SKM-1 treated with dmso at 0.1 percent for 144 hours (cell line): ENCODE data around the gene CLSTN1.
A peak's percentile ranks its signal among the peaks of the same experiment; 100 is the strongest.
"Not testable (repeated sequence)": the region's sequence is repeated elsewhere in the genome, so short reads cannot be mapped to it uniquely, and the experiment has no call there.

ENCODE experiments used
- DNase-seq: peaks from one replicate; lab custom pipeline; 2025; ENCODE audit not compliant: unreplicated experiment; lab: John Stamatoyannopoulos, UW

The CLSTN1 gene

DNA sequence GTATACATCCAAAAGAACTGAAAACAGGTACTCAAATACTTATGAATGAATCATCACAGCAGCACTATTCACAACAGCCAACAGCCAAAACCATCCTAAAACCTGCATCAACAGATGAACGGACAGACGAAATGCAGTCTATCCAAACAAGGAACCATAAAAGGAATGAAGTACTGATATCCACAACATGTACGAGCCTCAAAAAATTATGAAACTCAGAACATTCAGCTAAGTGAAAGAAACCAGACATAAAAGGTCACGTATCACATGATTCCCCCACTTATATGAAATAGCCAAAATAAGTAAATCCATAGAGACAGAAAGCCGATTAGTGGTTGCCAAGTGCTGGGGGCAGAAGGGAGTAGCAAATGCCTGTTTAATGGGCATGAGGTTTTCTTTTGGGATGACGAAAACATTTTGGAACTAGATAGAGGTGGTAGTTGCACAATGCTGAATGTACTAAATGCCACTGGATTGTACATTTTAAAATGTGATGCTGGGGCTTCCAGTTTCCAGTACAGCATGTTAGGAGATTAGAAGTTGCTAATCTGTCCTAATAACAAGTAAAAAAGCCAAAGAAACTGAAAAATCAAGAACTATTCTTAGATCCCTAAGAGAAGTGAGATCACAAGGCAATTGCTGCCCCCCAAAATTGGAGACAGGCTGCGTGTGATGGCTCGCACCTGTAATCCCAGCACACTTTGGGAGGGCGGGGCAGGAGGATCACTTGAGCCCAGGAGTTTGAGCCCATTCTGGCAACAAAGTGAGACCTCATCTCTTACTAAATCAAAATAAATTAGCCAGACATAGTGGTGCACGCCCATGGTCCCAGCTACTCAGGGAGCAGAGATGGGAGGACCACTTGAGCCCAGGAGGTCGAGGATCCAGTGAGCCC, 25.3 kb downstream of the CLSTN1 start:
- no peak for DNase-seq

GRCh38 chr1:9797049-9797448, 26.7 kb downstream of the CLSTN1 start:
- DNase-seq: no peak

- no peak for DNase-seq
Measured at GRCh38 chr1:9794081-9794480, 29.7 kb downstream of the CLSTN1 start.

DNA sequence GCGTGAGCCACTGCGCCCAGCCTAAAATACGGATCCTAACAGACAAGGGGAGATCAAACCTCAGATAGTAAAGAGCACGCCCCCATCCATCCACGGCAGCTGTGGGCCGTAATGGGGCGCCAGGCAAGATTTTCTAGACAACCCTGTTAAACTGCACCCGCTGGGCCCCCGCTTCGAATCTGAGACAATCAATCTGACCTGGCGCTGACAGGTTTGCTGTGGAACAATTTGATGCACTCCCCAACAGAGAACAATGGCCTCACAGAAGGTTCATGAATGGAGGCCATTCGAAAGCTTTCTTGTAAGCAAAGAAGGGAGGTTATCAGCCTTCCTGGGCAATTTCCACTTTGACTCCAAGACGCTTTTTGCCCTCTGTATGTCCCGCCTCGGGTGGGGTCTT, 30.5 kb downstream of the CLSTN1 start:
- DNase-seq: no peak

DNA sequence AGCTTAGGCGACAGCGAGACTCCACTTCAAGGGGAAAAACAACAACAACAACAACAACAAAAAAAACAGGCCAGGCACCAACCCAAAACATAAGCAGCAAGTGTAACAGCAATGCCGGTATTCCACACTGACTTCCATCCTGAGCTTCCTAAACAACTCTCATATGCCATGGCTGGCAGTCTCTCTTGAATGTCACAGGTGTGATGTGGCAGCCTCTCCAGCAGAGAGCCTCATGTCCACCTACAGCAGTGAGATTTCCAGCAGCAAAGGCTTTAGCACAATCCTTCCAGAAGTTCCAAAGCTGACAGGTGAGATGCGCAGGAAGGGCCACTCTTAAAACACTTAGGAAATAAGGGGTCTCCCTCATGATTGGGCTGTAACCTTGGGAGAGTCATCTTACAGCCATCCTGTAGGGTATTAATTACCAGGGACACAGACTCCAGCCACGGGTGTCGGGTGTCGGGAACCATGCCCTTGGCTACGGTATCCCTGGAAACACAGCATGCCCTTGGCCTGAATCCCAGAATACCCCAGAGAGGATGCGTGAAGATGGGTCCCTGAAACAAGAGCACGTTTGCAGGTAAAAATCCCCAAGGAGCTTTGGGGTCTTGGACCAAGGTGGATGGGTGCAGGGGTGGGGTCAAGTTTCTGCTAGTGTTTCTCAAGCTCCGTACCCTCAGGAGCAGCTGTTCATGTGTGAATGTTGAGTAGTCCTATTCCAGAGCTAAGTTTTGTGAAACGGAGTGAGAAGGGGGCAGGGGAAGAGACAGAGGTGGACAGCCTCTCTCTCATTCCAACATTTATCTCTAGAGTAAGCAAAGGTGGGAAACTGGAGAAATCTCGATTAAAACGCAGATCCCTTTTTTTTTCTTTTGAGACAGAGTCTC, 31.4 kb downstream of the CLSTN1 start:
- DNase-seq: no peak

DNA sequence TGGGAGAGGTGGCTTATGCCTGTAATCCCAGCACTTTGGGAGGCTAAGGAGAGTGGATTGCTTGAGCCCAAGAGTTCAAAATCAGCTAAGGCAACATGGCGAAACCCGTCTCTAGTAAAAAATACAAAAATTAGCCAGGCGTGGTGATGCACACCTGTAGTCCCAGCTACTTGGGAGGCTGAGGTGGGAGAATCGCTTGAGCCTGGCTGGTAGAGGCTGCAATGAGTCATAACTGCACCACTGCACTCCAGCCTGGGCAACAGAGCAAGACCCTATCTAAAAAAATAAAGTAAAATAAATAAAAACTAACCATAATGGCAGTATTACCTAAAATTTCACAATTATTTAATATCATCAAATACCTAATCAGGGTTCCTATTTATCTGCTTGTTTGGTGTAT, 34.1 kb downstream of the CLSTN1 start:
- not testable (repeated sequence) for DNase-seq

DNA sequence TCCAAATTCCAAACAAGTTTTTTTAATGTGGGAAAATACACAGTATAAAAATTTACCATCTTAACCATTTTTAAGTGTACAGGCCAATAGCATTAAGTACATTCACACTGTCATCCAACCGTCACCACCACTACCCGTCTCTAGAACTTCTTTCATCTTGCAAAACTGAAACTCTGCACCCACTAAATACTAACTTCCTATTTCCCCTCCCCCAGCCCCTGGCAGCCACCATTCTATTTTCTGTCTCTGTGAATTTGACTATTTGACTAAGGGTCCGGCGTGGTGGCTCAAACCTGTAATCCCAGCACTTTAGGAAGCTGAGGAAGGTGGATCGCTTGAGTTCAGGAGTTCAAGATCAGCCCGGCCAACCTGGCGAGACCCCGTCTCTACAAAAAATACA, 36.1 kb downstream of the CLSTN1 start:
- DNase-seq: no peak

- no peak for DNase-seq
Measured at GRCh38 chr1:9785406-9785805, 38.4 kb downstream of the CLSTN1 start.

DNA sequence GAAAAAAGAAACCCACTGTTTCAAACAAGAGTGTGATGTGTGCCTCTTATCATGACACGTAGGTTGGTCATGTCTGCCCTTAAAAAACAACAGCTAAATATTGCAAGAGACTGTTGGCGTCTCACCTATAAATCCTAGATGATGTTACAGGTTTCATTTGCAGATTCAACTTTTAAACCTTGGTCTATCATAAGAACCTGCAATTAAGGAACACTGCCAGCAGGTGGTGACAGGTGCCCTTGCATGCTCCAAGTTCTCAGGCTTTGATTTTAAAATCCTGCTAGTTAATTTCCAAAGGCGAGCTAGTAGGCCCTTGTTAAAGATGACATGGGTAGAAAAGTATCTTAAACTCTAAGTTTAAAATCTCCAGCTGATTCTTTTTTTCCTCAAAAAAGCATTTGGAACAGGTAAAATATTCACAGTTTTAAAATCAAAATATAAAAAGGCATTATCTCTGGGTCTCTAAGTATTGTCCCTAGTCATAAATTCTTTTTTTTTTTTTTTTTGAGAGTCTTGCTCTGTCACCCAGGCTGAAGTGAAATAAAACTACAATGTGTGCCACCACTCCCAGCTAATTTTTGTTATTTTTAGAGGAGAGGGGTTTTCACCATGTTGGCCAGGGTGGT, 39.1 kb downstream of the CLSTN1 start:
- DNase-seq: peak; percentile 24

DNA sequence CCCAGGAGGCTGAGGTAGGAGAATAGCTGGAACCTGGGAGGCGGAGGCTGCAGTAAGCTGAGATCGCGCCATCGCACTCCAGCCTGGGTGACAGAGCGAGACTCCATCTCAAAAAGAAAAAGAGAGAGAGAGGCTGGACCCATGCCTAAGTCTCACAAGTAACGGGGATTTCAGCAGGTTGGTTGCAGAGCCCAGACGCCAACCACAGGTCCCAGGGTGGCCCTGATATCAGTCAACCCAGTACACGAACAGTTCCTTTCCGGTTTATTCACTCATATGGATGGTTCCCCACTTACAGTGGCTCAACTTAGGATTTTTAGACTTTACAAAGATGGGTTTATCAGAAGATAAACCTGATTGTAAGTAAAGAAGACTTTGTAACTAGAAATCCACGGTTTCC, 40.9 kb downstream of the CLSTN1 start:
- DNase-seq: no peak

DNA sequence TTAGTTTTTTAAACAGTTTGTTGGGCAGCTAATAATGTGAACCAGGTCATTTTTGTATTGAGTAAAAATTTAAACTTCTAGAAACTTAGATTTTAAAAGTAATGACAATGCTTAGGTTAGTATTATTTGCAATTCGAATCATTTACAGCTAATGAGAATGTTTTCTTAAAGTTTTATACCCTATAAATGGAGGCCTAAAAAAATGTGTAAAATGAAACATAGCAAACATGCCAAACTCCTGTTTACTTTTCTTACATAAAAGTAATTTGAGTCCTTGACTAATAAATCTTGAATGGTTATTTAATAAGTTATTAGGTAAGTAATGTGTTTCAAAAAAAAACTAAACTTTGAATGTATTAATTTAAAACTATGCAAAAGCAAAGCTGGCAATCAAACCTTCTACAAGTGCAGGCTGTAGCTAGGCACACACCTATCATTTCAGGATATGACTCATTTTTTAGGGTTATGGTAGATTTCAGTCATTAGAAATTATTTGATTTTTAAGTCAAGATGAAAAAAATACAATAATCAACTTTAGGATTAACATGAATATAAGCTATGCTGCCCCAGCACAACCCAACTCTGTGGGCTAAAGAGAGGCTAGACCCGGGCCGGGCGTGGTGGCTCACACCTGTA, 41.5 kb downstream of the CLSTN1 start:
- no peak for DNase-seq

DNA sequence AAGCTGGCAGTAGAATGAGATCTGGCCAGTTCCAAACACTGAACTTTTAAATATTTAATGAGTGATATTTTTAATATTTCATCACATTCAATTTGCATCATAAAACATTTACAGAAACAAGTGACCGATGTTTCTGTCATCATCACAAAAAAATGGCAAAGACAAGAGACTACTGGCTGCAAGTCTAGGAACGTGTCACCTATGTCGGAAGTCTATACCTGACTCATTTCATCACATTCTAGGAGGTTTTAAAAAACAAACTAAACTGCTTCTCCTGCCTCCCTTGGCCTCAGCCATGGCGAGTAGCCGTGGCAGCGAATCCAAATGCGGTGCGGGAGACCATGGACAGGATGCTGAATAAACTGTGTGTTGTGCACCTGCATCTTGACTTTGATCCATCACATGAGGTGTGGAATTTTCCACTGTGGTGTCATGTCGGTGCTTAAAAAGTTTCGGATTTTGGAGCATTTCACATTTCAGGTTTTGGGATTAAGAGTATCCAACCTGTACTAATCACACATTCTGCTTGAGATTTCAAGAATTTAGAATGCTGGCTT, 43.1 kb downstream of the CLSTN1 start:
- DNase-seq: no peak

- DNase-seq: no peak
Measured at GRCh38 chr1:9778905-9779304, 44.9 kb downstream of the CLSTN1 start.

GRCh38 chr1:9776685-9777084, 47.1 kb downstream of the CLSTN1 start:
- no peak for DNase-seq

DNA sequence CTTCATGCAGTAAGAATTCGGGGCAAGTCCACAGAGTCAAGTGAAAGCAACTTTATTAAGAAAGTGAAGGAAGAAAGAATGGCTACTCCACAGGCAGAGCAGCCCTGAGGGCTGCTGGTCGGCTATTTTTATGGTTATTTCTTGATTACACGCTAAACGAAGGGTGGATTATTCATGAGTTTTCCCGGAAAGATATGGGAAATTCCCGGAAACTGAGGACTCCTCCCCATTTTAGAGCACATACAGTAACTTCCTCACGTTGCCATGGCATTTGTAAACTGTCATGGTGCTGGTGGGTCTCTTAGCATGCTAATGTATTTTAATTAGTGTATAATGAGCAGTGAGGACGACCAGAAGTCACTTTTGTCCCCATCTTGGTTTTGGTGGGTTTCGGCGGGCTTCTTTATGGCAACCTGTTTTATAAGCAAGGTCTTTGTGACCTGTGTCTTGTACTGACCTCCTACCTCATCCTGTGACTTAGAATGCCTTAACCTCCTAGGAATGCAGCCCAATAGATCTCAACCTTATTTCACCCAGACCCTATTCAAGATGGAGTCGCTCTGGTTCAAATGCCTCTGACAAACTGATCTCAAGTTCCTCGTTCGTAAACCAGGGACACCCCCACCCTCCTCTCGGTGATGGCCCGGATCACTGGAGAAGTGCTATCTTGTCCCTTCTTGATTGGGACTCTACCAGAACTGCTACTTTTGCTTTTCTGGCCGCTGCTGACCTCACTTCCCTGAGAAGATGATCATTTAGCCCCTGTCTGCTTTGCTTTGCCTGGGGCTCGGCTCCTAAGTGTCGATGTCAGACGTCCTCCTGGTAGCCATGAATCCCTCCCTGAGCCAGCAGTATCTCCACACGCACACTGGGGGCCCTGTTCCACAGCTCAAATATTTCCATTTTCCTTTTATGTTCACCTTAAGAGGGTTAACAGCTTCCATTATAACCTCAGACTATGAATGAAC, 48.8 kb downstream of the CLSTN1 start:
- DNase-seq: no peak

DNA sequence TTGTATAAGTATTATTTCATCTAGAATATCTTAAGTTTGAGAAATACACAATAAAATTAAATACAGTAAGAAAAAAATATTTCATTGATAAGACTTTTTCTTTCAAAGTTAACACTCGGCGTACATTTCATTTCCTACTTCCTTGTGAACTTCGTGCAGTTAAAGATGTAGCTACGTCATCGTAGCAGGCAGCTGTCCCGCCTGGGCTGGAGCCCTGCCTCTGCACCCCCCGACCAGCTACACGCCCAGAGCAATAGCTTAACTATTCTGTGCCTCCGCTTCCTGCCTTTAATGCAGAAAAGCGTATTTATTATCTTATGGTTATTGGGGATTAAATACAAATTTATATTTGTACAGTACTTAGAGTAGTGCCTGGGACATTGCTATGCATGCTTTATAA, 53.5 kb downstream of the CLSTN1 start:
- no peak for DNase-seq

- DNase-seq: no peak
Measured at GRCh38 chr1:9768983-9769382, 54.8 kb downstream of the CLSTN1 start.

DNA sequence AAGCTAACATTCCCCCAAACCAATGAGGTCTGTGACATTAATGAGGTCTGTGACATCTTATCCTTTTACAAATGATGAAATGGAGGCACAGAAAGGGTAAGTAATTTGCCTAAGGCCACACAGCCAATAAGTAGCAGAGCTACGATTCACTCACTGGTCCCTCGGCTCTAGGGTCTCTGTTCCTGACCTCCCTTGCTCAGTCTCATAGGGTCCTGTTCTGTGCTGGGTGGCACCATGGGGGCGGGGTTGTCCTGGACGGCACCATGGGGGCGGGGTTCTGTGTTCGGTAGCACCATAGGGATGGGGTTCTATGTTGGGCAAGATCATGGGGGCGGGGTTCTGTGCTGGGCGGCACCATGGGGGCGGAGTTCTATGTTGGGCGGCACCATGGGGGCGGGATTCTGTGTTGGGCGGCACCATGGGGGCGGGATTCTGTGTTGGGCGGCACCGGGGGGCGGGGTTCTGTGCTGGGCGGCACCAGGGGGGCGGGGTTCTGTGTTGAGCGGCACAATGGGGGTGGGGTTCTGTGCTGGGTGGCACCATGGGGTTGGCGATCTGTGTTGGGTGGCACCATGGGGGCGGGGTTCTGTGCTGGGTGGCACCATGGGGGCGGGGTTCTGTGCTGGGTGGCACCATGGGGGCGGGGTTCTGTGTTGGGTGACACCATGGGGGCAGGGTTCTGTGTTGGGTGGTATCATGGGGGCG, 55.6 kb downstream of the CLSTN1 start:
- no peak for DNase-seq
